MCF 10A (cell line): ENCODE data around the gene LILRA5. TPM values are rescaled to one million over a fixed set of nuclear protein-coding genes. Genes with fewer than 3 reads are reported as not detected.
"Not testable (repeated sequence)": the region's sequence is repeated elsewhere in the genome, so short reads cannot be mapped to it uniquely, and the experiment has no call there.

Source experiments
- BruUV-seq: library from RNA; stranded (reverse); fragments of 400-500 nt; replicated peaks from 2 replicates; lab custom pipeline; 2021; lab: Mats Ljungman, UMichigan
- CTCF ChIA-PET: fragments of 300-600 bp; sonication (Branson Sonifier 250); formaldehyde crosslinking; extraction: SDS; loops from one replicate; lab custom pipeline; 2021; ENCODE audit warnings: antibody characterized with exemption, inconsistent platforms; lab: Yijun Ruan, JAX
- POLR2A ChIA-PET: fragments of 300-600, 350-650 bp; sonication (Branson Sonifier 250); formaldehyde crosslinking; extraction: SDS; loops from one replicate; lab custom pipeline; 2020; ENCODE audit warnings: antibody characterized with exemption, inconsistent platforms; lab: Yijun Ruan, JAX
- DNase-seq: peaks from one replicate; pipeline ENCODE4 v3.0.0-alpha.2; 2018; ENCODE audit not compliant: unreplicated experiment
- H3K27ac Mint-ChIP-seq: one replicate; pipeline ENCODE4 v1.8.0; 2022; ENCODE audit warnings: mild to moderate bottlenecking, low read depth, mixed read lengths; ENCODE audit not compliant: unreplicated experiment
- H3K27me3 Mint-ChIP-seq: one replicate; pipeline ENCODE4 v1.8.0; 2022; ENCODE audit warnings: mixed read lengths; ENCODE audit not compliant: insufficient read depth, unreplicated experiment
- H3K36me3 Mint-ChIP-seq: one replicate; pipeline ENCODE4 v1.8.0; 2022; ENCODE audit warnings: mild to moderate bottlenecking, moderate library complexity, mixed read lengths; ENCODE audit not compliant: insufficient read depth, unreplicated experiment
- H3K4me1 Mint-ChIP-seq: one replicate; pipeline ENCODE4 v1.8.0; 2022; ENCODE audit warnings: mixed read lengths; ENCODE audit not compliant: insufficient read depth, unreplicated experiment
- H3K4me3 Mint-ChIP-seq: one replicate; pipeline ENCODE4 v1.8.0; 2022; ENCODE audit warnings: mild to moderate bottlenecking, moderate library complexity, mixed read lengths; ENCODE audit not compliant: unreplicated experiment
- H3K9me3 Mint-ChIP-seq: one replicate; pipeline ENCODE4 v1.8.0; 2022; ENCODE audit warnings: mixed read lengths; ENCODE audit not compliant: unreplicated experiment
- CTCF ChIP-seq: fragments of 200-600 bp; IDR thresholded peaks from one replicate; pipeline ENCODE4 v1.8.0; 2022; ENCODE audit warnings: antibody characterized with exemption, mild to moderate bottlenecking; ENCODE audit not compliant: unreplicated experiment
- intact Hi-C: fragments of 100-400 bp; cut with micrococcal nuclease; formaldehyde crosslinking; loops from 2 replicates; pipeline ENCODE4 v1.14.1; 2022
- total RNA-seq: library from RNA; stranded (reverse); gene quantifications from 2 replicates; pipeline ENCODE4 v1.2.3, GENCODE V29; 2022

The LILRA5 gene
- total RNA-seq, 1 experiment from 2014 or later, result not detected

GRCh38 chr19:54282686-54283470 lies 30.1 kb downstream of the LILRA5 start:
- Mint-ChIP-seq H3K4me1 (no peaks in the 10 kb centered on the region), H3K27me3 (peaks cover 84% of the 10 kb centered on the region), H3K27ac (no peak overlapping the region), H3K9me3 (no peaks in the 10 kb centered on the region), H3K4me3 (no peak overlapping the region), H3K36me3 (no peaks in the 10 kb centered on the region)
- intact Hi-C loops, result no loop called here
- no peak for TF ChIP-seq CTCF
- ChIA-PET POLR2A (no interaction called here), CTCF (interaction anchor here (1.0 to 1.3 kb wide), 2 partner anchors 15 to 17 kb away, joined by 4 read pairs; no protein-coding TSS in a partner anchor)
- BruUV-seq, result no TSS peak
- DNase-seq, result no peak

- DNase-seq, BruUV-seq, H3K9me3 Mint-ChIP-seq, H3K27ac Mint-ChIP-seq, H3K4me3 Mint-ChIP-seq, POLR2A ChIA-PET, intact Hi-C loops, H3K36me3 Mint-ChIP-seq, H3K4me1 Mint-ChIP-seq: not testable (repeated sequence)
- CTCF ChIA-PET, result interaction anchor here (1.3 kb wide), 1 partner anchor 14 kb away, joined by 4 read pairs; no protein-coding TSS in a partner anchor
- H3K27me3 Mint-ChIP-seq, result peaks cover 73% of the 10 kb centered on the region
These were observed 31.3 kb downstream of the LILRA5 start for GRCh38 chr19:54281729-54282075.

- no peak within 1 kb of the TSS for H3K27ac Mint-ChIP-seq
- no peaks in the 10 kb centered on the region for H3K9me3 Mint-ChIP-seq
- H3K27me3 Mint-ChIP-seq, result peaks cover 71% of the 10 kb centered on the region
- no TSS peak for BruUV-seq
- ChIA-PET POLR2A (no interaction called here), CTCF (interaction anchor here (1.3 kb wide), 1 partner anchor 13 kb away, joined by 4 read pairs; no protein-coding TSS in a partner anchor)
- H3K36me3 Mint-ChIP-seq, result no peaks in the 10 kb centered on the region
- TF ChIP-seq CTCF, result no peak
- intact Hi-C loops, result no loop called here
- no peaks in the 10 kb centered on the region for H3K4me1 Mint-ChIP-seq
- no peak for DNase-seq
- H3K4me3 Mint-ChIP-seq, result no peak within 1 kb of the TSS
These were observed 31.8 kb downstream of the LILRA5 start, which contains the start of gene LILRB2 for GRCh38 chr19:54281007-54281728. Gene LILRB2, minus strand, starts transcription at chr19:54281110. Its CDS starts 614 bp downstream, at chr19:54280496.

- peaks cover 77% of the 10 kb centered on the region for H3K27me3 Mint-ChIP-seq
- intact Hi-C loops, H3K9me3 Mint-ChIP-seq, H3K4me3 Mint-ChIP-seq, H3K4me1 Mint-ChIP-seq, H3K36me3 Mint-ChIP-seq, H3K27ac Mint-ChIP-seq, BruUV-seq, DNase-seq, POLR2A ChIA-PET: not testable (repeated sequence)
- CTCF ChIA-PET, result interaction anchor here (0.7 kb wide), 1 partner anchor 14 kb away, joined by 4 read pairs; no protein-coding TSS in a partner anchor
These were observed 32.5 kb downstream of the LILRA5 start for GRCh38 chr19:54280441-54280840.

- H3K9me3 Mint-ChIP-seq, DNase-seq, H3K4me3 Mint-ChIP-seq, BruUV-seq, POLR2A ChIA-PET, H3K4me1 Mint-ChIP-seq, H3K27ac Mint-ChIP-seq, H3K36me3 Mint-ChIP-seq, intact Hi-C loops: not testable (repeated sequence)
- CTCF ChIA-PET, result interaction anchor here (0.7 kb wide), 1 partner anchor 14 kb away, joined by 4 read pairs; no protein-coding TSS in a partner anchor
- peaks cover 77% of the 10 kb centered on the region for H3K27me3 Mint-ChIP-seq
These were observed 32.9 kb downstream of the LILRA5 start for GRCh38 chr19:54280025-54280424.
